Stimulated activated CD4-positive, alpha-beta T cell treated with anti-CD3 and anti-CD28 coated beads, Interleukin-2, amount 100 ng/mL, for 48 hours (primary cell): ENCODE results near the gene DOC2B.
"Not testable (repeated sequence)": the region's sequence is repeated elsewhere in the genome, so short reads cannot be mapped to it uniquely, and the experiment has no call there.

ENCODE experiments used
- DNase-seq, 2 donors: peaks; one replicate each; pipeline ENCODE4 v3.0.0-alpha.2; 2020

DOC2B gene

GRCh38 chr17:142876-143784 is 38.3 kb downstream of the DOC2B start:
- no peak for DNase-seq

DNA sequence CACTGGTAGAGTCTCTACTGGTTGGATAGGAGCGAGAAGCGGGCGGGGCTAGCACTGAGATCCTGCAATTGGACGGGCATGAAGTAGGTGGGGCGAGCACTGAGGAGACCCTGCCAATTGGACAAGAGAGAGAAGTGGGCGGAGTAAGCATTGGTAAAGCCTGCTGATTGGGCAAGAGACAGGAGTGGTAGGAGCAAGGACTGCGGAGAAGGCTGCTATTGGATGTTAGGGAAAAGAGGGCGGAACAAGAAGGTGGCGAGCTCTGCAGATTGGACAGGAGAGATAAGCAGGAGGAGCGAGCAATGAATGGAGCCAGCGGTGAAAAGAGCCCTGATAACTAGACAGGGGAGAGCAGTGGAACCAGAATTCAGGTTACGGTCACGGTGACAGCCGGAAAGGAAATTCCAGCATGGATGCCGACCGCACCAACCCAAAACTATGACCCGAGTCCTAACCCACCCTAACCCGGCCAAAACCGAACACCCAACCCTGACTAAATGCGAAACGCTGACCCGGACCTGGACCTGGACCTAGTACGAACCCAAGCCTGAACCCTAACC is 39.3 kb downstream of the DOC2B start:
- no peak for DNase-seq

DNA sequence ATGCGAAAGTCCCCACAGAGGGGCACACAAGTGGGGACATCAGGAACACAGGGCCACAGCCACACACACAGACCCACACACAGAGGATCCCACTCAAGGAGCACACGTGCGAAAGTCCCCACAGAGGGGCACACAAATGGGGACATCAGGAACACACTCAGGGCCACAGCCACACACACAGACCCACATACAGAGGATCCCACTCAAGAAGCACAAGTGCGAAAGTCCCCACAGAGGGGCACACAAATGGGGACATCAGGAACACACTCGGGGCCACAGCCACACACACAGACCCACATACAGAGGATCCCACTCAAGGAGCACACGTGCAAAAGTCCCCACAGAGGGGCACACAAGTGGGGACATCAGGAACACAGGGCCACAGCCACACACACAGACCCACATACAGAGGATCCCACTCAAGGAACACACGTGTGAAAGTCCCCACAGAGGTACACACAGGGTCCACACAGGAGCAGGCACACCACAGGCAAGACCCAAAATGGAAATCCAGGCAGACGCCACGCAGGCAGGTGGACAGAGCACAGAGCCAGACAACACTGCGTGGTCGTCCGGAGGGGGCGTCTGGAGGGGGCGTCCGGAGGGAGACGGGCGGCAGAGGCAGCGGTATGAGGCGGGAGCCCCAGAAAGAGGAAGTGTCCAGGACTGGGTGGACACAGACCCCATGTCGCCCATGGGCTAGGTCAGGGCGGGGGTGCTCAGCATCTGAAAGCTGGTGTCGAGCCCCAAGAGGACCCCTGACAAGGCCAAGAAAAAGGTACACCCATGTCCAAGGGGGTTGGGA is 41.8 kb downstream of the DOC2B start:
- not testable (repeated sequence) for DNase-seq

DNA sequence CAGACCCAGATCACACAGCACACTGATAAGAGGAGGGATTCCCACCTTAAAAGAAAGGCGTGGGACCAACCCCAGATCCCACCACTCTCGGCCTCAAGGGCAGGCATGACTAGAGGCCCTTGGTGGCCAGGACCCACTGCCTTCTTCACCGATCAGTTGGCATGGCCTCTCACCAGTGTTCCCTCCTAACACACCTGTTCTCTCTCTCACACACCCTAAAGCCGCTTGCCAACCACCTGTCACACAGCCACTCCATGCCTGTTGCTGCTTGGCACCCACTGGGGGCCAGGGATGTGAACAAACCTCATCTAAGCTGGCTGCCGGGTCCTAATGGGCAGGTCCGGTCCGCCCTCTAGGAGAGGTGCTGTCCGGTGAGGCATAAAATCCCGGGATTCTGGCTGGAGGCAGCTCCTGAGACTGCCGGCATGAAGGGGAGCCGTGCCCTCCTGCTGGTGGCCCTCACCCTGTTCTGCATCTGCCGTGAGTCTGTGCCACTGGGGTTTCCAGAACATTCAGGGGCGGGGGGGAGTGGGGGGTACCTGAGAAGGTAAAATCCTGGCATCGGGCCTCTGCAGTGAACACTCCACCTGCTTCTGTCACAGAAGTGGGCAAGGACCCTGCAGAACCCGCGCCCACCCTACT is 44.2 kb downstream of the DOC2B start, which contains the start of gene SCGB1C2:
TSS of gene SCGB1C2 (plus strand) at position 404 of the 642 bp plus-strand sequence. CDS start at position 426, 22 bp downstream.
- not testable (repeated sequence) for DNase-seq

DNA sequence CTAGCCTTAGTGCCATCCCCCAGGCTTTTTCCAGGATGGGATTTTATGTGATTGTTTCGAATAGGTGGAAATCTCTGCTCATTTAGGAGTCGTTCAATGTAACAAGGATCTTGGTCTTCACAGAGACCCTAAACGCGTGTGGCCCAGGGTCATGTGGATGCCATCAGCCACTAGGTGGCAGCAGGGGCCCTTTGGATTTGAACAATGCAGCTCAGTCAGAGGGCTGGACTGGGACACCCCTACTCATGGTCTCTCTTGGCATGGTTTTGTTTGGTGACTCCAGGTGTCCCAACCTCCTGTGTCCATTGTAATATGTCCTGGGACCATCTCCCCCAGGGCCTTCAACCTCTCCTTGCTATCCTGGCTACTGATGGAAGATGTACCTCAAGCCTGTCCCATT is 44.9 kb downstream of the DOC2B start:
- DNase-seq = peak; percentile 49 to 67

DNA sequence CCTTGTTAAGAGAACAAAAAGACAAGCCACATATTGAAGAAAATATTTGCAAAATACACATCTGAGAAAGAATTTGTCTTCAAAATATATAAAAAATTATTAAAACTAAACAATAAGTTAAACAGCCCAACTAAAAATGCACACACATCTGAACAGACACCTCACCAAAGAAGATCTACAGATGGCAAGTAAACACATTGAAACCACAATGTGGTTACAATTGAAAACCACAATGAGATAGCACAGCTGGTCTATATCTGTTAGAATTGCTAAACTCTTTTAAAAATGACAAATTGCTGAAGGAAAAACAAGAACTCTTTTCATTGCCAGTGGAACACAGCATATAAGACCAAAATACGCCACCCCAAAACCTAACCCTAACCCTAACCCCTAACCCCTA is 45.6 kb downstream of the DOC2B start:
- not testable (repeated sequence) for DNase-seq

DNA sequence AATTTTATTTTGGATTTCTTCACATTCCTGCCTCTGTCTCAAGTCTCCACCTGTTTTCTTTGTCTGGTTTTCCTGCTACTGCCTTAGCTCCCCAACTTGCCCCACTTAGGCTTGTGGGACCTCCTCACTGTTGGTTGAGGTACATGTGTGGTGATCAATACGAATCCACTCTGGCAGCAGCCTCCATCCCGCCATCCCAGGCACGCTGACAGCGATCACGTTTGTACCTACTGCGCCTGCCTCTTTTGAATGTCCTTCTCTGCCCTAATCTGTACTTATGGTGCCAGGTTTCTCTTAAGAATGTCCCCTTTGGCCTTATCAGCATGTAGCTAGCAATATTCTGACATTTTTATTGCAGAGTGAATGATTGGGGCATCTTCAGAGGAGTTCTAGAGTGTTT is 46.4 kb downstream of the DOC2B start:
- not testable (repeated sequence) for DNase-seq

GRCh38 chr17:134332-134785 is 47.1 kb downstream of the DOC2B start:
- peak in 1 of 2 donors; percentile 28 for DNase-seq

- not testable (repeated sequence) for DNase-seq
Measured at GRCh38 chr17:133932-134331, 47.5 kb downstream of the DOC2B start.

GRCh38 chr17:118339-118917 is 63.0 kb downstream of the DOC2B start:
- peak in 1 of 2 donors; percentile 67 for DNase-seq

GRCh38 chr17:113111-113510 is 68.3 kb downstream of the DOC2B start:
- DNase-seq = not testable (repeated sequence)
